ENCODE measurements around the gene PIK3C2B.

Gene PIK3C2B

GRCh38 chr1:204461331-204462228, 33.0 kb downstream of the PIK3C2B start:
- peak overlapping the region in 1 of 2 donors; percentile 48 for H3K27ac ChIP-seq (ENCODE audit: low read depth in 2 of 2, low read length in 2 of 2)

GRCh38 chr1:204460346-204460745, 34.3 kb downstream of the PIK3C2B start:
- H3K9me3 ChIP-seq (ENCODE audit: control insufficient read depth in 2 of 2, low read length in 2 of 2), result no peaks in the 10 kb centered on the region
- H3K4me3 ChIP-seq (ENCODE audit: low read length in 2 of 2), result no peak overlapping the region
- peaks cover 50 to 71% of the 10 kb centered on the region in 2 donors for H3K36me3 ChIP-seq (ENCODE audit: control insufficient read depth in 2 of 2, insufficient read depth in 2 of 2, low read length in 2 of 2)
- no peaks in the 10 kb centered on the region for H3K27me3 ChIP-seq (ENCODE audit: control insufficient read depth in 2 of 2, insufficient read depth in 2 of 2, low read length in 2 of 2)
- no peak overlapping the region for H3K27ac ChIP-seq (ENCODE audit: low read depth in 2 of 2, low read length in 2 of 2)
- H3K4me1 ChIP-seq (ENCODE audit: control insufficient read depth in 2 of 2, insufficient read depth in 2 of 2, low read length in 2 of 2), result peaks cover 4 to 10% of the 10 kb centered on the region in 2 donors
- H3K9ac ChIP-seq (ENCODE audit: low read depth in 1 of 2, low read length in 2 of 2), result no peak overlapping the region

More at GRCh38 chr1:204461331-204462228, 33.0 kb downstream of the PIK3C2B start:
- H3K27me3 ChIP-seq (ENCODE audit: control insufficient read depth in 2 of 2, insufficient read depth in 2 of 2, low read length in 2 of 2), result no peaks in the 10 kb centered on the region
- H3K4me1 ChIP-seq (ENCODE audit: control insufficient read depth in 2 of 2, insufficient read depth in 2 of 2, low read length in 2 of 2), result peaks cover 7 to 14% of the 10 kb centered on the region in 2 donors
- no peaks in the 10 kb centered on the region for H3K9me3 ChIP-seq (ENCODE audit: control insufficient read depth in 2 of 2, low read length in 2 of 2)
- peaks cover 51 to 65% of the 10 kb centered on the region in 2 donors for H3K36me3 ChIP-seq (ENCODE audit: control insufficient read depth in 2 of 2, insufficient read depth in 2 of 2, low read length in 2 of 2)
- H3K4me3 ChIP-seq (ENCODE audit: low read length in 2 of 2), result no peak overlapping the region
- H3K9ac ChIP-seq (ENCODE audit: low read depth in 1 of 2, low read length in 2 of 2), result no peak overlapping the region

- H3K27me3 ChIP-seq (ENCODE audit: control insufficient read depth in 2 of 2, insufficient read depth in 2 of 2, low read length in 2 of 2), result no peaks in the 10 kb centered on the region
- peaks cover 51 to 75% of the 10 kb centered on the region in 2 donors for H3K36me3 ChIP-seq (ENCODE audit: control insufficient read depth in 2 of 2, insufficient read depth in 2 of 2, low read length in 2 of 2)
- no peak overlapping the region for H3K9ac ChIP-seq (ENCODE audit: low read depth in 1 of 2, low read length in 2 of 2)
- no peak overlapping the region for H3K27ac ChIP-seq (ENCODE audit: low read depth in 2 of 2, low read length in 2 of 2)
- H3K4me3 ChIP-seq (ENCODE audit: low read length in 2 of 2), result no peak overlapping the region
- H3K9me3 ChIP-seq (ENCODE audit: control insufficient read depth in 2 of 2, low read length in 2 of 2), result no peaks in the 10 kb centered on the region
- peaks cover 4 to 10% of the 10 kb centered on the region in 2 donors for H3K4me1 ChIP-seq (ENCODE audit: control insufficient read depth in 2 of 2, insufficient read depth in 2 of 2, low read length in 2 of 2)
Measured at GRCh38 chr1:204459706-204460105, 34.9 kb downstream of the PIK3C2B start.

- Histone ChIP-seq H3K36me3 (ENCODE audit: control insufficient read depth in 2 of 2, insufficient read depth in 2 of 2, low read length in 2 of 2) (peaks cover 38 to 62% of the 10 kb centered on the region in 2 donors), H3K4me1 (ENCODE audit: control insufficient read depth in 2 of 2, insufficient read depth in 2 of 2, low read length in 2 of 2) (peaks cover 7 to 8% of the 10 kb centered on the region in 2 donors), H3K9ac (ENCODE audit: low read depth in 1 of 2, low read length in 2 of 2) (no peak overlapping the region), H3K9me3 (ENCODE audit: control insufficient read depth in 2 of 2, low read length in 2 of 2) (no peaks in the 10 kb centered on the region), H3K27me3 (ENCODE audit: control insufficient read depth in 2 of 2, insufficient read depth in 2 of 2, low read length in 2 of 2) (no peaks in the 10 kb centered on the region), H3K4me3 (ENCODE audit: low read length in 2 of 2) (no peak overlapping the region), H3K27ac (ENCODE audit: low read depth in 2 of 2, low read length in 2 of 2) (no peak overlapping the region)
Measured at GRCh38 chr1:204457666-204458065, 36.9 kb downstream of the PIK3C2B start.

GRCh38 chr1:204456826-204457442, 37.7 kb downstream of the PIK3C2B start:
- H3K9ac ChIP-seq (ENCODE audit: low read depth in 1 of 2, low read length in 2 of 2), result no peak overlapping the region
- H3K36me3 ChIP-seq (ENCODE audit: control insufficient read depth in 2 of 2, insufficient read depth in 2 of 2, low read length in 2 of 2), result peaks cover 38 to 55% of the 10 kb centered on the region in 2 donors
- H3K27ac ChIP-seq (ENCODE audit: low read depth in 2 of 2, low read length in 2 of 2), result no peak overlapping the region
- H3K4me3 ChIP-seq (ENCODE audit: low read length in 2 of 2), result no peak overlapping the region
- H3K27me3 ChIP-seq (ENCODE audit: control insufficient read depth in 2 of 2, insufficient read depth in 2 of 2, low read length in 2 of 2), result no peaks in the 10 kb centered on the region
- H3K4me1 ChIP-seq (ENCODE audit: control insufficient read depth in 2 of 2, insufficient read depth in 2 of 2, low read length in 2 of 2), result peaks cover 14% of the 10 kb centered on the region in 2 donors
- H3K9me3 ChIP-seq (ENCODE audit: control insufficient read depth in 2 of 2, low read length in 2 of 2), result no peaks in the 10 kb centered on the region

GRCh38 chr1:204455831-204456145, 38.8 kb downstream of the PIK3C2B start:
- Histone ChIP-seq H3K9ac (ENCODE audit: low read depth in 1 of 2, low read length in 2 of 2) (no peak overlapping the region), H3K4me3 (ENCODE audit: low read length in 2 of 2) (no peak overlapping the region), H3K36me3 (ENCODE audit: control insufficient read depth in 2 of 2, insufficient read depth in 2 of 2, low read length in 2 of 2) (peaks cover 33 to 46% of the 10 kb centered on the region in 2 donors), H3K27me3 (ENCODE audit: control insufficient read depth in 2 of 2, insufficient read depth in 2 of 2, low read length in 2 of 2) (no peaks in the 10 kb centered on the region), H3K9me3 (ENCODE audit: control insufficient read depth in 2 of 2, low read length in 2 of 2) (no peaks in the 10 kb centered on the region), H3K4me1 (ENCODE audit: control insufficient read depth in 2 of 2, insufficient read depth in 2 of 2, low read length in 2 of 2) (peaks cover 25 to 26% of the 10 kb centered on the region in 2 donors), H3K27ac (ENCODE audit: low read depth in 2 of 2, low read length in 2 of 2) (no peak overlapping the region)

GRCh38 chr1:204455063-204455830, 39.4 kb downstream of the PIK3C2B start:
- Histone ChIP-seq H3K4me1 (ENCODE audit: control insufficient read depth in 2 of 2, insufficient read depth in 2 of 2, low read length in 2 of 2) (peaks cover 26 to 29% of the 10 kb centered on the region in 2 donors), H3K27me3 (ENCODE audit: control insufficient read depth in 2 of 2, insufficient read depth in 2 of 2, low read length in 2 of 2) (no peaks in the 10 kb centered on the region), H3K9me3 (ENCODE audit: control insufficient read depth in 2 of 2, low read length in 2 of 2) (no peaks in the 10 kb centered on the region), H3K27ac (ENCODE audit: low read depth in 2 of 2, low read length in 2 of 2) (no peak overlapping the region), H3K36me3 (ENCODE audit: control insufficient read depth in 2 of 2, insufficient read depth in 2 of 2, low read length in 2 of 2) (peaks cover 27 to 42% of the 10 kb centered on the region in 2 donors), H3K9ac (ENCODE audit: low read depth in 1 of 2, low read length in 2 of 2) (no peak overlapping the region), H3K4me3 (ENCODE audit: low read length in 2 of 2) (no peak overlapping the region)

GRCh38 chr1:204454476-204454875, 40.1 kb downstream of the PIK3C2B start:
- Histone ChIP-seq H3K4me1 (ENCODE audit: control insufficient read depth in 2 of 2, insufficient read depth in 2 of 2, low read length in 2 of 2) (peaks cover 33 to 37% of the 10 kb centered on the region in 2 donors), H3K27me3 (ENCODE audit: control insufficient read depth in 2 of 2, insufficient read depth in 2 of 2, low read length in 2 of 2) (no peaks in the 10 kb centered on the region), H3K9me3 (ENCODE audit: control insufficient read depth in 2 of 2, low read length in 2 of 2) (no peaks in the 10 kb centered on the region), H3K27ac (ENCODE audit: low read depth in 2 of 2, low read length in 2 of 2) (no peak overlapping the region), H3K4me3 (ENCODE audit: low read length in 2 of 2) (no peak overlapping the region), H3K36me3 (ENCODE audit: control insufficient read depth in 2 of 2, insufficient read depth in 2 of 2, low read length in 2 of 2) (peaks cover 22 to 42% of the 10 kb centered on the region in 2 donors), H3K9ac (ENCODE audit: low read depth in 1 of 2, low read length in 2 of 2) (no peak overlapping the region)

- no peaks in the 10 kb centered on the region for H3K9me3 ChIP-seq (ENCODE audit: control insufficient read depth in 2 of 2, low read length in 2 of 2)
- H3K4me1 ChIP-seq (ENCODE audit: control insufficient read depth in 2 of 2, insufficient read depth in 2 of 2, low read length in 2 of 2), result peaks cover 42 to 48% of the 10 kb centered on the region in 2 donors
- peaks cover 26 to 45% of the 10 kb centered on the region in 2 donors for H3K36me3 ChIP-seq (ENCODE audit: control insufficient read depth in 2 of 2, insufficient read depth in 2 of 2, low read length in 2 of 2)
- H3K9ac ChIP-seq (ENCODE audit: low read depth in 1 of 2, low read length in 2 of 2), result peak overlapping the region; percentile 24 to 42
- peak overlapping the region; percentile 98 to 99 for H3K27ac ChIP-seq (ENCODE audit: low read depth in 2 of 2, low read length in 2 of 2)
- H3K27me3 ChIP-seq (ENCODE audit: control insufficient read depth in 2 of 2, insufficient read depth in 2 of 2, low read length in 2 of 2), result no peaks in the 10 kb centered on the region
- H3K4me3 ChIP-seq (ENCODE audit: low read length in 2 of 2), result no peak overlapping the region
Measured at GRCh38 chr1:204453141-204453772, 41.3 kb downstream of the PIK3C2B start.

All from mucosa of rectum (tissue), 2 donors.